ENCODE data around the gene RALGPS1.

Gene RALGPS1

GRCh38 chr9:127179633-127180441 lies 265.3 kb downstream of the RALGPS1 start:
- DNase-seq = no peak

- DNase-seq = no peak
These were observed 266.1 kb downstream of the RALGPS1 start for GRCh38 chr9:127180457-127181314.

- DNase-seq = no peak
These were observed 266.7 kb downstream of the RALGPS1 start for GRCh38 chr9:127181315-127181580.

- DNase-seq = no peak
These were observed 267.1 kb downstream of the RALGPS1 start for GRCh38 chr9:127181595-127182190.

- no peak for DNase-seq
These were observed 268.5 kb downstream of the RALGPS1 start for GRCh38 chr9:127182901-127183746.

GRCh38 chr9:127183814-127184582 lies 269.4 kb downstream of the RALGPS1 start:
- no peak for DNase-seq

GRCh38 chr9:127184641-127185040 lies 270.1 kb downstream of the RALGPS1 start:
- no peak for DNase-seq

- DNase-seq = no peak
These were observed 270.6 kb downstream of the RALGPS1 start for GRCh38 chr9:127185181-127185580.

GRCh38 chr9:127185931-127186781 lies 271.6 kb downstream of the RALGPS1 start:
- no peak for DNase-seq

GRCh38 chr9:127186806-127187205 lies 272.2 kb downstream of the RALGPS1 start:
- DNase-seq = no peak

GRCh38 chr9:127187231-127187956 lies 272.8 kb downstream of the RALGPS1 start:
- no peak for DNase-seq

- no peak for DNase-seq
These were observed 273.8 kb downstream of the RALGPS1 start for GRCh38 chr9:127188396-127188795.

- no peak for DNase-seq
These were observed 275.0 kb downstream of the RALGPS1 start for GRCh38 chr9:127189628-127190027.

- DNase-seq = no peak
These were observed 278.2 kb downstream of the RALGPS1 start for GRCh38 chr9:127192744-127193143.

GRCh38 chr9:127193483-127193882 lies 278.9 kb downstream of the RALGPS1 start:
- DNase-seq = no peak

GRCh38 chr9:127194881-127195713 lies 280.5 kb downstream of the RALGPS1 start:
- no peak for DNase-seq

GRCh38 chr9:127195976-127196825 lies 281.6 kb downstream of the RALGPS1 start:
- no peak for DNase-seq

- DNase-seq = no peak
These were observed 282.2 kb downstream of the RALGPS1 start for GRCh38 chr9:127196826-127197145.

Measured in stimulated activated CD4-positive, alpha-beta T cell treated with anti-CD3 and anti-CD28 coated beads, Interleukin-2, amount 100 ng/mL, for 24 hours (primary cell).